AG10803 (cell line): Measurements from ENCODE around the gene LCLAT1.

Source experiments
- DNase-seq: peaks from one replicate; pipeline ENCODE4 v3.0.0; 2010; ENCODE audit warnings: low read depth
- H3K4me3 ChIP-seq: 2 replicates; pipeline ENCODE4 v1.5.1; 2011; ENCODE audit warnings: mild to moderate bottlenecking, low read length, control low read depth
- TF ChIP-seq, protein P1 (sequence below): conservative IDR thresholded peaks from 2 replicates; pipeline ENCODE4 v1.5.1; 2011; ENCODE audit warnings: mild to moderate bottlenecking, low read length, control low read depth, inconsistent platforms

Gene LCLAT1

DNA sequence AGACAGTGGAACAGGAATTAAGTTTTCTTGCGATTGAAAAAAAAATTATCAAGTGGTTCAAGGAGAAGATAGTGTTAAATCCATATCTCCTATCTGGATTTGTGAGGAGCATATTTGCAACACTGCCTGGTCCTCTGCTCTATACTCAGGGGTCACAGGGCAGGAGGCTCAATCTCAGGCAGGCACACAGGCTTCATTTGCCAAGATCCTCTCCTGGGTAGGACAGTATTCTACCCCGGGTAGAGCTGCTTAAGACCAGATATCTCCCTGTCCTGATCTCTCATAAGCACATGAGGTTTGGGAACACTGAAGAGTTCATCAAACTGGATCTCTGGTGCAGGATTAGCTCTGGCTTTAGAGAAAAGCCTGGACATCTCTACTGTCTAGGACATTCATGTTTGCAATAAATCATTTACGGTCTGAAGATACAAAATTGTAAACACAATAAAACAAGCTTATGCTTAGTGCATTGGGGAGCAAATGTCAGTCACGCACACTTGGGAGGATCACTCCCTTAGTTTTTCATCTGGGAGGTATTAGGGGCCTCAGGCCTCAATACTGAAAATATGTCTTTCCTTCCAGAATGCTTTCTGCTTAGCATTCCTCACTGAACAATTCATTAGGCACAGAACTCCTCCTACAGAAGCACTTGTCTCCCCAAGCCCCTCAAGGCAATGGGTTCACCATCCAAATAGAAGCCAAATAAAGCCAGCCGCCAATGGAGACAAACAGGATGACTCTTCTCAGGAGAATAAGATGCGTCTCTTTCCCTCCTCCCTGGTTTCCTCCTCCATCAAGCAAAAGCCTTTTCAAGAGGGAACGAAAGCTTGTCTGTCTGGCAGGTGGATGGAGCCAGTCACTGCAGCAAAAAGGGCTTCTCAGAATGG lies 34.1 kb upstream of the LCLAT1 start:
- TF ChIP-seq, protein P1, sequence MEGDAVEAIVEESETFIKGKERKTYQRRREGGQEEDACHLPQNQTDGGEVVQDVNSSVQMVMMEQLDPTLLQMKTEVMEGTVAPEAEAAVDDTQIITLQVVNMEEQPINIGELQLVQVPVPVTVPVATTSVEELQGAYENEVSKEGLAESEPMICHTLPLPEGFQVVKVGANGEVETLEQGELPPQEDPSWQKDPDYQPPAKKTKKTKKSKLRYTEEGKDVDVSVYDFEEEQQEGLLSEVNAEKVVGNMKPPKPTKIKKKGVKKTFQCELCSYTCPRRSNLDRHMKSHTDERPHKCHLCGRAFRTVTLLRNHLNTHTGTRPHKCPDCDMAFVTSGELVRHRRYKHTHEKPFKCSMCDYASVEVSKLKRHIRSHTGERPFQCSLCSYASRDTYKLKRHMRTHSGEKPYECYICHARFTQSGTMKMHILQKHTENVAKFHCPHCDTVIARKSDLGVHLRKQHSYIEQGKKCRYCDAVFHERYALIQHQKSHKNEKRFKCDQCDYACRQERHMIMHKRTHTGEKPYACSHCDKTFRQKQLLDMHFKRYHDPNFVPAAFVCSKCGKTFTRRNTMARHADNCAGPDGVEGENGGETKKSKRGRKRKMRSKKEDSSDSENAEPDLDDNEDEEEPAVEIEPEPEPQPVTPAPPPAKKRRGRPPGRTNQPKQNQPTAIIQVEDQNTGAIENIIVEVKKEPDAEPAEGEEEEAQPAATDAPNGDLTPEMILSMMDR = no peak
- H3K4me3 ChIP-seq = no peak overlapping the region
- DNase-seq = peak; percentile 62

DNA sequence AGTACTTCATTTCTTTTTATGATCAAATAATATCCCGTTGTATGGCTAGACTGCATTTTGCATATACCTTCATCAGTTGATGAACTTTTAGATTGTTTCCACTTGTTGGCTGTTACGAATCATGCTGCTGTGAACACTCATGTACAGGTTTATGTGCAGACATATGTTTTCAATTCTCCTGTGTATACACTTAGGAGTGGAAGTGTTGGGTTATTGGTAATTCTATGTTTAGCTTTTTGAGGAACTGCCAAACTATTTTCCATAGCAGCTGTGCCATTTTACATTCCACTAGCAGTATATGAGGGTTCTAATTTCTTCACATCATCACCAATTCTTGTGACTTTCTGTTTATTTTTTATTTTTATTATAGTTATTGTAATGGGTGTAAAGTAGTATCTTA lies 32.1 kb upstream of the LCLAT1 start:
- TF ChIP-seq, protein P1 = no peak
- H3K4me3 ChIP-seq = no peak overlapping the region

DNA sequence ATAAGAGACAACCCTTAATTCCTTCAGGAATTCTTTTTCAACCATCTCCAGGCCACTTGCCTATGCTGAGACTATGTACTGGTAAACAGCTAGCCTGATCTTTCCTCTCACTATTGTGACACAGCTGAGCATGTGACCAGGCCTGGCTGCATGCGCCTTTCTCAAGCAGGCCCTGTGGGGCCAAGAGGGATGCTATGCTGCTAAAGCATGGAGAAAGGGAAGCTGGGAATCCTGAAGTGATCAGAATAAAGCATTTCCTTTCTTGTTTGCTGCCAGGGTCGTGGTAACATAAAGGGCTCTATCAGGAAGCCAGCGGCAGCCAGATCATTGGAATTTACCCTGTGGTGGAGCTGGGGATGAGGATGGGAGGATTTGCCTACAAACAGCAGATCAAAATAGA lies 29.8 kb upstream of the LCLAT1 start:
- TF ChIP-seq, protein P1 = no peak
- peak; percentile 65 for DNase-seq
- H3K4me3 ChIP-seq = no peak overlapping the region

More for the DNA sequence above, 32.1 kb upstream of the LCLAT1 start:
- no peak for DNase-seq

DNA sequence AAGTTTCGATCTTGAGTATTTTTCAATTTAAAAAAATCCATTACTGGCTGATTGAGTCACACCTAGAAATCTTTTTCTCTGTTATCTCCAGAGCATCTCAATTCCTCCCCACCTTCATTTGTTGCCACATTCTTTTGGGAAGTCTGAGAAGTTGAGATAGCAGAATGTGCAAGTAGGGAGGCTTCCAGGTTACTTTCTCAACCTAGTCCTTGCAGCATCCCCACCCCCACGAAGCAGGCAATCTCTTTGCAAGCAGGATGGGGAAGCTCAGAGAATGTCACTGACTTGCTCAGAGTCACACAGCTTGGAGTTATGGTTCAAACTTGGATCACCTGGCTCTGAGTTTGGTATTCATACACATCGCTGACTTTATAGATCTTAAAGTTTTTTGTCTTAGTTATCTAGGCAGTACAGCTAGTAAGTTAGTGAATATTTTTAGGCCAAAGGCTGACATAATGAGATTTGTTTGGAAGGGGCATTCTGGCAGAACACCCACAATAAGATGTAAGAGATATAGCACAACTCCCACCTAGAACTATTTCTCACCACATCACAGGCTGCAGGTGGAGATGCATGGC lies 25.9 kb upstream of the LCLAT1 start:
- no peak for DNase-seq
- TF ChIP-seq, protein P1 = no peak
- H3K4me3 ChIP-seq = peak overlapping the region; percentile 36

DNA sequence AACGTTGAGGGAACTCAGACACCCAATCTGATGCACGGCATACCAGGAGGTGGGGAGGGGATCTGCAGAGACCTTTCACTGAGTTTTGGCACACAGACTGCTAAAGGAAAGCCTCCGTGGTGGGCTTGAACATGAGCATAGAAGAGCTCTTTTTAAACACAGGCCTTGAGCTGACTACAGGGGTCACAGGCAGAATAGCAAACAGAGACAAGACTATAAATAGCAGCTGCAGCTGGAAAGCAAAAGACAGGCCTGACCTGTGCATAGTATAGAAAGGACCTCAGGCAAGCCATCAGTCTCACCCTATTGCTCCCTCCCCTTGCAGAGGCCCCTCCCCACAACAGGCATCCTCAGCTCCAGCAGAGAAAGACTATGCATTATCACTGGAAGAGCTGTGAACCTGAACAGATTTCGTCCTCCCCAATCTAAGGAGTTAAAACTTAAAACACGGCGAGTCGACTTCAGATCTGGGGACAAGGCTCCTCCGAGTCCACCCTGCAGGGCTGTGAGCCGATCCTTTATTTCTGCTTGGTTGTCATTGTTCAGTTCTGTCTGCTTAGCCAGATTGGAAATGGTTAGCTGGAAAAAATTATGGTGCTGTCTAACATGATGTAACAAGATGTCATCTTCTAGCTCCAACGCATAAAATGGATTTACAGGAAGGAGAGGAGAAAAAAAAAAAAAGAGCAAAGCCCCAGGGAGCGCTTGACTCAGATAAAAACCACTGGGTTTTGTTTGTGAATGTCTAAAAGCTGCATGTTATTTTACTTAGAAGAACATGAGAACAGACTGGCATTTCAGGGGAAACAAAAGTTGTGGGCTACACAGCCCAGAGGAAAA lies 25.2 kb upstream of the LCLAT1 start:
- TF ChIP-seq, protein P1 = no peak
- H3K4me3 ChIP-seq = peak overlapping the region; percentile 36
- DNase-seq = peak; percentile 95

DNA sequence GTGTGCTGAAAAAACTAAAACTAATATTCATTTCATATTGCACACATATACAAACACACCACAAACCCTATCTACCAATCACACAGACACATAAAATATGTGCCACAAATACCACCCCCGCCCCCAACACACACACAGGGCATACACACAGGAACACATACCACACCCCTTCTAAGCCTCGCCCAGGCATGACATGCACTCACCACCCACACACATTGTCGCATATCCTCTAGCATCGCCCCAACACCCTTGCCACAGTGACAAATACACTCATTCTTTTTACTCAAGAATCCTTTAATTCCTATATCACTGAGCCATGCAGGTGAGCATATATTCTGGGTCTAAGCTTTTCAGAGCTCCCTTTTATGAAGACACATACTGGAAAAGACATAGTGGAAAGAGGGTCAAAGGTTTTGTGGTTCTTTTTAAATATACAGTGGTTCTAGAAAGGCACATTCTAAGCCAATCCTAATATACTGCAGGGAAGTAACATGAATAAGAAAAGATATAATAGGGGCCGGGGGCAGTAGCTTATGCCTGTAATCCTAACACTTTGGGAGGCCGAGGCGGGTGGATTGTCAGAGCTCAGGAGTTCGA lies 24.5 kb upstream of the LCLAT1 start:
- H3K4me3 ChIP-seq = no peak overlapping the region; the same call in 1 of the 2 replicates
- TF ChIP-seq, protein P1 = no peak
- peak; percentile 86 for DNase-seq
